HG02840 (cell line): Measurements from ENCODE around the gene NCAPD2.
"Not testable (repeated sequence)": the region's sequence is repeated elsewhere in the genome, so short reads cannot be mapped to it uniquely, and the experiment has no call there.

ENCODE experiments used
- ATAC-seq: cut with Tn5 transposase; IDR thresholded peaks from one replicate; pipeline ENCODE4 v1.9.1; 2021; ENCODE audit warnings: mild to moderate bottlenecking, moderate library complexity, moderate number of reproducible peaks; ENCODE audit not compliant: unreplicated experiment, low FRiP score

The NCAPD2 gene

DNA sequence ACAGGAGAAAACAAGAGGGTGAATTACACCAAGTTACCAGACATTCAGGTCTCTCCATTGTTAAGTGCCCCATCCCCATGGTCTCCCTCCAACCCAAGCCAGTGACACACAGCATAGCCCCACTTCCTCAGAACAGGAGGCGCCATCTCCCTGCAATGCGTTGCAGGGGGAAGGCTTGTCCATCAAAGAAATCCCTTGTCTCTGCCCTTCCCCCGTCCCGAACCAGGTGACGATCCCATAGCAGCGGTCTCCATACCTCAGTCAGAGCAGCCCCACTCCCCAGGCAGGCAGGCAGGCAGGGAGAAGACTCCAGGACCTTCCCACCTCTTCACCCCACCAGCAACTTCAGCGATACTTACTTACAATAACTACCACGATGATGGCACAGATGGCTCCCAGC lies 29.4 kb upstream of the NCAPD2 start:
- no peak for ATAC-seq

DNA sequence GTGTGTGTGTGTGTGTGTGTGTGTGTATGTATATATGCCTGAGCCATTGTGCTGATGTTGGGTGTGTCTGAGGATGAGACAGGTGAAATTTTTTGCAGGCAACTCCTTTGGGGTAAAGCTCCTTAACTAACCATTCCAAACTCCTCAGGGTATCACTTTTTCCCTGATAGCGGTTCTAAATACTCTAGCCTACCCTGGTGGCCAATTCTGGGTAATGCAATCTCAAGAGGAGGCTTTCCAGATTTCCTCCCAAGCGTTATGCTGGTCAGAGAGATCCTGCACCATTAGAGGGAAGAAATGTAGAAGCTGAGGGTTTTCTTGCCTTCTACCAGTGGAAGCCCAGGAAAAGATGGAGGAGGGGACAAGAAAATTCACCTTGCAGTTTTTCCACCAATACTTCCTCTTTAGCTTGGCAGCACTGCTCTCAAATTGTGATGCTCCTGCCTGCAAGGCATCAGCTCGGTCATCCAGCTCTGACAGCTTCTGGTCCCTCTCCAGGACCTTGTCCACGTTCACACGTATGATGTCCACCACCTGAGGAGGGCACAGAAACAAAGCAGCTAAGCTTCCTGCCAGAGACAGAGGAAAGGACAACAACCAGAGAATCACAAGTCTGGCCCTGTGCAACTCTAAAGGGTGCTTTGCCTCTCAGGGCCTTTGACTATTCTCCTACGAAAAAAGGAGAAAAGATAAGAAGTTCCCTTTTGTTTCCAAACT lies 28.3 kb upstream of the NCAPD2 start:
- ATAC-seq, result no peak

DNA sequence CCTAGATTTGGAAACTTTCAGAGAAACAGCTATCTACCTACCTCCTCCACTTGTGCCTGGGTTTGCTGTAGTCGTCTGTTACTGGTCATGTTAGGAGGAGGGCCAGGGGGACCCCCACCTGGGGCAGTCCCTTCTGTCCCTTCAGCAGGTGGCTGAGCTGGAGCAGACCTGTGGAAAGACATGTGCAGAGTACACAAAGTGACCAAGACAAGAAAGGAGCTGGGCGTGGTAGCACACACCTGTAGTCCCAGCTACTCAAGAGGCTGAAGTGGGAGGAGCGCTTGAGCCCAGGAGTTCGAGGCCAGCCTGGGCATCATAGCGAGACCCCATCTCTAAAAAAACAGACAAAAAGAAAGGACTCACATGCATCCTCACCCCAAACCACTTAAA lies 27.7 kb upstream of the NCAPD2 start:
- ATAC-seq, result no peak

DNA sequence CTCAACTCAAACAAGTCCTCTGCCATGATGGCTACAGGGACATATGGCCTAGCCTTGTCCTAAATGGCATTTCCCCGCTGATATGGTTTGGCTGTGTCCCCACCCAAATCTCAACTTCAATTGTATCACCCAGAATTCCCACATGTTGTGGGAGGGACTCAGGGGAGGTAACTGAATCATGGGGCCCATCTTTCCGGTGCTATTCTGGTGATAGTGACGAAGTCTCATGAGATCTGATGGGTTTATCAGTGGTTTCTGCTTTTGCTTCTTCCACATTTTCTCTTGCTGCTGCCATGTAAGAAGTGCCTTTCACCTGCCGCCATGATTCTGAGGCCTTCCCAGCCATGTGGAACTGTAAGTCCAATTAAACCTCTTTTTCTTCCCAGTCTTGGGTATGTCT lies 27.2 kb upstream of the NCAPD2 start:
- ATAC-seq, result not testable (repeated sequence)

DNA sequence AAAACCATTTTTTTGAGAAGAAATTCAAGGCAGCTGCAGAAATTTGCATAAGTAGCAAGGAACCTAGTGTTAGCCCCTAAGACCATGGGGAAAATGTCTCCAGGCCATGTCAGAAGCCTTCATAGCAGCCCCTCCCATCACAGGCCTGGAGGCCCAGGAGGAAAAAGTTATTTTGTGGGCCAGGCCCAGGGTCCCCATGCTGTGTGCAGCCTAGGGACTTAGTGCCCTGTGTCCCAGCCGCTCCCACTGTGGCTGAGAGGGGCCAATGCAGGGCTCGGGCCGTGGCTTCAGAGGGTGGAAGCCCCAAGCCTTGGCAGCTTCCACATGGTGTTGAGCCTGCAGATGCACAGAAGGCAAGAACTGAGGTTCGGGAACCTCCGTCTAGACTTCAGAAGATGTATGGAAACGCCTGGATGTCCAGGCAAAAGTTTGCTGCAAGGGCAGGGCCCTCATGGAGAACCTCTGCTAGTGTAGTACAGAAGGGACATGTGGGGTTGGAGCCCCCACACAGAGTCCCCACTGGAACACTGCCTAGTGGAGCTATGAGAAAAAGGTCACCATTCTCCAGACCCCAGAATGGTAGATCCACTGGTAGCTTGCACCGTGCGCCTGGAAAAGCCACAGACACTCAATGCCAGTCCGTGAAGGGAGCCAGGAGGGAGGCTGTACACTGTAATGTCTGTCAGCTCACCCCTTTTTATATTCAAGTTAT lies 26.2 kb upstream of the NCAPD2 start:
- not testable (repeated sequence) for ATAC-seq

DNA sequence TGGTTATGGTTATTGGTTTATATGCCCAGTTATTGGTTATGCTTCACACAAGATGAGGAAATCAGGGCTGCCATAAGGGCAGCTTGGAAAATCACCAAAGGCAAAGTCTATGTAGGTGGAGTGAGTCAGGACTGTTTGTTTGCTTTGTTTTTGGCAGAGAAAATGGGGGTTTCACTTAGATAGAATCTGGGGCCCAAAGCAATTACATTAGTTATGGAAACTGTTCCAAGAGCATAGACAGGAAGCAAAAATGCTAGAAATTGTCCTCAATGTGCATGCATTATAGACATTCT lies 25.7 kb upstream of the NCAPD2 start:
- no peak for ATAC-seq

DNA sequence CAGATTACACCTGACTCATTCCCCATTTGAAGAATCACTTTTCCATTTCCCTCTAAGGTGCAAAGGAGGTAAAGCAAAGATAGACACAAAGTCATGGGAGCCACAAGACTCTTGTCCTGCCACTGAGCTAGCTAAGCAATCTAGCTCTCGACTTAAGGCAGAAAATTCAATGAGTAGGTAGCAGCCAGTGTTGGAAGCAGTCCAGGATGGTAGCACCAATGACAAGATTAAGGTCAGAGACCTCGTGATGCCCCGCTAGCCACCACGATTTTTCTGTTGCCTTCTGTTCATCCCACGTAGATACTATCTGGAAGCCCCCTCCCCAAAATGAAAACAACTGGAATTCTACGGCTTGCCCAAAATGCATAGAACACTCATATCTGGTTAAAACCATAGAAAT lies 24.8 kb upstream of the NCAPD2 start:
- no peak for ATAC-seq

DNA sequence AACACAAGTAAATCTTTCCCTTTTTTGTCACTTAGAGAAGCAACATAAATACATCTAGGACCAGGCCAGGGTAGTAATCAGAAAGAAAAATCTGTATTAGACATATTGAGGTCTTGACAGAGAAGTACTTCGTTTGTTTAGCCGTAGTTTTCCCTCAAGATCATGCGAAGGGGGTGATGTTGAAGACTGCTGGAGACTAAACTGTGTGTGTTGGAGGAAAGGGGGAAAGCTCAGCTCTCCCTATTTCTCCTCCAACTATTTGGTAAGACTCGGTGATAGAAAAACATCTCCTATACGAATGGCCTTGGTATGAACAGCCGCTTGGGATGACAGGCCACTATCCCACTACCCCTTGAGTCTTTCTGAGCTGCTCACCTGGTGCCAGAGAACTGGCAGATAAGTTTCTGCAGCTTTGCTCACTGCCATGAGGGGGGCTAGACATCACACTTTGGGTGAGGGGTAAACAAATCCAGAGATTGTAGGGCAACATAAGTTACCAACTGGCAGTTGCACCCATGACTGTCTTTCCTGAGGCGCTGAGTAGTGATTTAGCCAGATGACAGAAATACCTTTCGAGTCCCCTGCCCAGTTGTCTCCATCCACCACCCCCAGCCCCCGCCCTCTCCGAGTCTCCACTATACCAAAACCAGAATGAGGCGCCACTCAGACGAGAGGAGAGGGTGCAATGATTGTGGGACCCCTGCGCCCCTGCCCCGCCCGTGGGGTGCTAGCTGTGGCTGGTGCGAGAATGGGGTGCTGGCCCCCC lies 24.1 kb upstream of the NCAPD2 start:
- ATAC-seq, result no peak

DNA sequence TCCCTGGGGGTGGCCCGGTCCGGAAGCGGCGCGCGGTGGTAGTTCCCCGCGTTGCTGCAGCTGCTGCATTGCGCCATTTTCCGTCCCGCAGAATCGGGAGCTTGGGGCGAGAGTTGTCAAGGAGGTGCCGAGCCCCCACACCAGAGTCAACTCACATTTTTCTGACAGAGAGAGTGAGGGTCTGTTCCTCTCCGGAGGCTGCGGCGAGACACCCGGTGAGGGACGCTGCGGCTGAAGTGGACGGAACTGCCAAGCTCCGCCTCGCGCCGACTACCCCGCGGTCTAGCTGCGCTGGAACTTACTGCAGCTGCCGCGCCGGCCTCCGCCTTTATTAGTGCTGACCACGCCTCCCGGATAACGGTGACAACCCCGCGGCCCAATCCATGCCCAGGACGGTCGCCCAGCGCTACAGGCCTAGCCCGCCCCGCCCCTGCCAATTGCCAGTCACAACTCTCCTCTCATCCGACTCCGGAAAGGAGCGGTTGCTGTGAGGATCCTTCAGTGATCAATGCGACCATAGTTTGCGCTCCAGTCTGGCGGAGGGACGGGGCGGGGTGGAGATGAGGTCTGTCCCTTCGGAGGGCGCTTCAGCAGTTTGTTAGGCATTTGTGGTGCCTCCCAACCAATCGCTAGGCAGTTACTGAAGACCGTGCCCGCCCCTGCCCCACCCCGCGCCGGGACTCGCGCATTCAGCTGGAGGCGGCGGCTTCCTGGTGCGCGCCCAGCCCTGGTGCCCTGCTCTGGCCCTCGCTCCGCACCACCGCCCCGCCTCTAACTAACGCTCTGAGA lies 23.3 kb upstream of the NCAPD2 start, which contains the start of gene VAMP1:
TSS of gene VAMP1 (minus strand) at position 303 of the 789 bp plus-strand sequence. CDS start at position 157, 146 bp downstream.
- ATAC-seq, result peak; percentile 82

DNA sequence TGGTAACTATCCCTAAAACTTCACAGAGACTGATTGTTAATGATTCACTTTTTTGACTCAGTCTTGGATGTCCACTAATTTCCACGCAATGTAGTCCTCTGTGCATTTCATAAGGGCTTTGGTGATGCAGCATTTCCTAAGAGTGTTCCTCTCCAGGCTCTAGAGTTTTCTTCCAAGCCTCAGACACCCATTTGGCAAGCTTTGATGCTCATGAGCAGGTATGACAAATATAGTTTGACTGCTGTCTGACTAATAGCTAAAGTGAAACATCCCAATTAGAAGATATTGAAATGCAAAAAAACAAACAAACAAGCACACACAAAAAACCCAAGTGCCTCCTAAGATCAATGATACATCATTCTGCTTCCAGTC lies 21.9 kb upstream of the NCAPD2 start:
- ATAC-seq, result no peak

DNA sequence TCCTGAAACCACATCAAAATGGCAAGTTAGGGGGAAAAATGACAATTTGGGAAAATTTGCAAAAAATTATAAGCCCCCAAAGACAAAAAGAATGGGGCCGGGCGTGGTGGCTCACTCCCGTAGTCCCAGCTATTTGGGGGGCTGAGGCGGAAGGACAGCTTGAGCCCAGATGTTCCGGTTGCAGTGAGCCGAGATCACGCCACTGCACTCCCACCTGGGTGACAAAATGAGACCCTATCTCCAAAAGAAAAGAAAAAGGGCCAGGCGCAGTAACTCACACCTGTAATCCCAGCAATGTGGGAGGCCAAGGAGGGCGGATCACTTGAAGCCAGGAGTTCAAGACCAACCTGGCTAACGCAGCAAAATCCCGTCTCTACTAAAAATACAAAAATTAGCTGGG lies 21.4 kb upstream of the NCAPD2 start:
- ATAC-seq, result no peak

DNA sequence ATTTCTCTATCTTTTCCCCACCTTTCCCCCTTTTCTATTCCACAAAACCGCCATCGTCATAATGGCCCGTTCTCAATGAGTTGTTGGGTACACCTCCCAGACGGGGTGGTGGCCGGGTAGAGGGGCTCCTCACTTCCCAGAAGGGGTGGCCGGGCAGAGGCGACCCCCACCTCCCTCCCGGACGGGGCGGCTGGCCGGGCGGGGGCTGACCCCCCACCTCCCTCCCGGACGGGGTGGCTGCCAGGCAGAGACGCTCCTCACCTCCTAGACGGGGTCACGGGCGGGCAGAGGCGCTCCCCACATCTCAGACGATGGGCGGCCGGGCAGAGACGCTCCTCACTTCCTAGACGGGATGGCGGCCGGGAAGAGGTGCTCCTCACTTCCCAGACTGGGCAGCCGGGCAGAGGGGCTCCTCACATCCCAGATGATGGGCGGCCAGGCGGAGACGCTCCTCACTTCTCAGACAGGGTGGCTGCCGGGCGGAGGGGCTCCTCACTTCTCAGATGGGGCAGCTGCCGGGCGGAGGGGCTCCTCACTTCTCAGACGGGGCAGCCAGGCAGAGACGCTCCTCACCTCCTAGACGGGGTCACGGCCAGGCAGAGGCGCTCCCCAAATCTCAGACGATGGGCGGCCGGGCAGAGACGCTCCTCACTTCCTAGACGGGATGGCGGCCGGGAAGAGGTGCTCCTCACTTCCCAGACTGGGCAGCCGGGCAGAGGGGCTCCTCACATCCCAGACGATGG lies 18.5 kb upstream of the NCAPD2 start:
- ATAC-seq, result not testable (repeated sequence)

DNA sequence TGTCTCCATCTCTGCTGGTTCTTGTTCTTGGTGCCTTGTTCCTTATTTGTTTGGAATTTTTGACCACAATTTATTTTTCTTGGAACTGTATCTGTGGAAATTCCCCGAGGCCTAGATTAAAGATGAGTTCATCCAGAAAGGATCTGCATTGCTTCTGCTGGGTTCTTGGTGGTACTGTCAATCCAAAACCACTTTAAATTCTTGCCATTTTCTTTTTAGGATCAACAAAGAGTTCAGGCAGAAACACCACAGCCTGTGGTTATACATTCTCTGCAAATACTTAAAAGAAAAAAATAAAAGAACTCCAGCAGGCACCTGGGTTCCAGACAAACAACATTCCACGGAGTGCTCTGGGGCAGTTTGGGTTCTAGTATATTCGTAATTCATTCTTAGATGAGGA lies 17.4 kb upstream of the NCAPD2 start:
- ATAC-seq, result no peak

DNA sequence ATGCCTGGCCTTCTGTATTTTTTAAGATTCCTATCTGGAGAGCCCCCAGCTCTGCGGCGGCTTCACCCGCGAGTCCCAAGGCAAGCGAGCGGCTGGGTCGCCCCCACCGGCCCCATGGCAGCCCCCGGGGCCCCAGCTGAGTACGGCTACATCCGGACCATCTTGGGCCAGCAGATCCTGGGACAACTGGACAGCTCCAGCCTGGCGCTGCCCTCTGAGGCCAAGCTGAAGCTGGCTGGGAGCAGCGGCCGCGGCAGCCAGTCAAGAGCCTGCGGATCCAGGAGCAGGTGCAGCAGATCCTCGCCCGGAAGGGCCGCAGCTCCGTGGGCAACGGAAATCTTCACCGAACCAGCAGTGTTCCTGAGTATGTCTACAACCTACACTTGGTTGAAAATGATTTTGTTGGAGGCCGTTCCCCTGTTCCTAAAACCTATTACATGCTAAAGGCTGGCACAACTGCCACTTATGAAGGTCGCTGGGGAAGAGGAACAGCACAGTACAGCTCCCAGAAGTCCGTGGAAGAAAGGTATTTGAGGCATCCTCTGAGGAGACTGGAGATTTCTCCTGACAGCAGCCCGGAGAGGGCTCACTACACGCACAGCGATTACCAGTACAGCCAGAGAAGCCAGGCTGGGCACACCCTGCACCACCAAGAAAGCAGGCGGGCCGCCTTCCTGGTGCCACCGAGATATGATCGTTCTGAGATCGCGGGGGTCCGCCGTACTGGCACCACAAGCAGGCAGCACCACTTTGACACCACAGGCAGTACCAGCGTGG lies 16.1 kb upstream of the NCAPD2 start:
- ATAC-seq, result not testable (repeated sequence)

DNA sequence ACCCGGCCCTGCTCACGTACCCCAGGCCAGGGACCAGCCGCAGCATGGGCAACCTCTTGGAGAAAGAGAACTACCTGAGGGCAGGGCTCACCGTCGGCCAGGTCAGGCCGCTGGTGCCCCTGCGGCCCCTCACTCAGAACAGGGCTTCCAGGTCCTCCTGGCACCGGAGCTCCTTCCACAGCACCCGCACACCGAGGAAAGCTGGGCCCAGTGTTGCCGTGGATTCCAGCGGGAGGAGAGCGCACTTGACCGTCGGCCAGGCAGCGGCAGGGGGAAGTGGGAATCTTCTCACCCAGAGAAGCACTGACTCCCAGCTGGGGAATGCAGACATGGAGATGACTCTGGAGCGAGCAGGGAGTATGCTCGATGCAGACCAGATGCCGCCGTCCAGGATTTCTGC lies 15.5 kb upstream of the NCAPD2 start:
- ATAC-seq, result no peak

DNA sequence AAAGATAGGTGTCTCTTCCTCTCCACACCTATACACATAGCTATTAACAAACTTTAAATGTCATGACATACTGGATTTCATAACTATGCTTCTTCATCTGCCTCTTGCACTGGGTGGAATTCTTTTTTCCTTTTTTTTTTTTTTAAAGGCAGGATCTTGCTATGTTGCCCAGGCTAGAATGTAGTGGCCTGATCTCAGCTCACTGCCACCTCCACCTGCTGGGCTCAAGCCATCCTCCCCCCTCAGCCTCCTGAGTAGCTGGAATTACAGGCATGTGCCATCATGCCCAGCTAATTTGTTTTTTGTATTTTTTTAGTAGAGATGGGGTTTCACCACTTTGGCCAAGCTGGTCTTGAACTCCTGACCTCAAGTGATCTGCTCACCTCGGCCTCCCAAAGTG lies 5.7 kb upstream of the NCAPD2 start:
- no peak for ATAC-seq

DNA sequence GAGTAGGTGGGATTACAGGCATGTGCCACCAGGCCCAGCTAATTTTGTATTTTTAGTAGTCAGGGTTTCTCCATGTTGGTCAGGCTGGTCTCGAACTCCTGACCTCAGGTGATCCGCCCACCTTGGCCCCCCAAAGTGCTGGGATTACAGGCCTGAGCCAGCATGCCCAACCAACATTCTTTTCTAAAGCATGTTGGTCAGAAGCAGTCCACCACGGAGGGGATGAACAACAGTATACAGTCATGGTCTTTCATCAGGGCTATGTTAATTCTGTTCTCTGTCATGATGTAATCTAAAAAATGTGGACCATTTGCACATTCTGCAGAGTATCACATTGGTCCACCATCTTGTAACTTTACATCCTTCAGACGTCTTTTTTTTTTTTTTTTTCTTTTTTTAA lies 4.5 kb upstream of the NCAPD2 start:
- ATAC-seq, result no peak

DNA sequence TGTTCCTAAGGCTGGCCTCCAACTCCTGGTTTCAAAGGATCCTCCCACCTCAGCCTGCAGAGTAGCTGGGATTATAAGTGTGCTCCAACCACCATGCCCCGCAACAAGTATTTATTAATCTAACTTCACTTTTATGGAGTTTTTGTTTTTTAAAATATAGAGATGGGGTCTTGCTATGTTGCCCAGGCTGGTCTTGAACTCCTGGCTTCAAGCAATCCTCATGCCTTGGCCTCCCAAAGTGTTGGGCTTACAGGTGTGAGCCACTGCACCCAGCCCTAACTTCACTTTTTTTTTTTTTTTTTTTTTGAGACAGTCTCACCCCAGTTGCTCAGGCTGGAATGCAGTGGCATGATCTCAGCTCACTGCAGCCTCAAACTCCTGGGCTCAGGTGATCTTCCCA lies 3.2 kb upstream of the NCAPD2 start:
- not testable (repeated sequence) for ATAC-seq

DNA sequence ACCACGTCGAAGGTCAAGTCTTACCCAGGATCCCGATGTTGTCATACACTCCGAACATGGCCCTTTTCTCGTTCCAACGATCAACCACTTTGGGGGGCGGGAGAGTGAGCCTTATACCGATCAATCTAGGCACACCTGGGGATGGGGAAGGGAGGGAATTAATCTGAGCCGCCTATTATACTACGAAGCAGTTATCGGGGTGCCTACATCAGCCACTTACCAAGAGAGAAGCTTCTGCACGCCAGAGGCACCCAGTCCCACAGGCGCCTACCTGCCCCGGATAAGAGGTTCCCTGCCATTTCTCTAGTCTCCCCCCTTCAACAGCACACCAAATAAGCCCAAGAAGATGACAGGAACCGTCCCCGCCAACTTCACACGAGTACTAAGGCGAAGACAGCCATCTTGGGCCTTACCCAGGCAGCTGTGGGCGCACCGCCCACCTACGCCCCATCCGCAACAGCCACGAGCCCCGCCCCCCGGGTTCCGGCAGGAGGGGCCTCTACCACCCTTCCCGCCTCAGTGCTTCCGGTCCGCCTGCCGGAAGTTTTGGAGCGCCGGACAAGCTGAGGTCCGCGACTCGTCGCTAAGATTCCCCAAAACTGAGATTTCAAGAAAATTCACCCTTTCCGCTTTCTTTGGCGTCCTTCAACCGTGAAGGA lies 935 bp upstream of the NCAPD2 start, which contains the start of gene MRPL51:
TSS of gene MRPL51 (minus strand) at position 425 of the 659 bp plus-strand sequence. CDS start at position 299, 126 bp downstream.
- ATAC-seq, result peak; percentile 56
